Fibroblast of gingiva (primary cell): Measurements from ENCODE around the gene EPHA7.

Experiments
- DNase-seq: peaks from one replicate; pipeline ENCODE4 v3.0.0-alpha.2; 2011; ENCODE audit warnings: low read depth

Gene EPHA7

DNA sequence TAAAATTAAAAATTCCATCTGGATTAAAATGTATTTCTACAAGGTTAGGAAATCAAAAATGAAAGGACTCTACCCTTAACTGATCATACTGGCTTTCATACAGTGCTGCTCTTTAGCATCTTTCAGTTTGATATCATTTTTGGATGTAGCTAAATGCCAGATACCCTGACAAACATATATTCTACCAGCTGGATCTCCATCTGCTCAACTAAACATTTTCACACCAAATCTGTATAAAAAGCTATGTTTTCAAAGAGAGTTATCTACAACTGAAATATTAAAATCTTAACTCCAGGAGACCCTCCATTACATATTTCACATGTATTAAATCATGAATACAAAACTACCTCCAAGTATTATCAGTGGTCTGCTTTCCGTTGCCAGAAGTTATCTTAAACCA lies 95.7 kb downstream of the EPHA7 start:
- DNase-seq, result no peak

DNA sequence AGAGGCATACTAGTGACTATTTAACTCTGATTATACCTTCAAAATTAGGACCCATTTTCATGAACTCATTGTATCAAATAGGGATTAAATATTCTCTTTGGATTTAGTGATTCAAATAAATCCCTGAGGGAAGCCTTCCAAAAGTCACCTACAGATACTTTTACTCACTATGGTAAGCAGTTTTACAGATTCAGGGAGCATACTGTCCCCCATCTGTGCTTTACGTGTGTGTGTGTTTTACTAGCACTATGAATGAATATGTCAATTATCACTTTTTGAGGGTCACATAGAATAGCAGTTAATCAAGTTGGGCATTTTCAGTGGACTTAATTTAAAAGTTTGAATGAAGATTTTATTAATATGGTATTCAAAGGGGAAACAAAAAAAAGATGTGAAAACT lies 96.7 kb downstream of the EPHA7 start:
- no peak for DNase-seq

DNA sequence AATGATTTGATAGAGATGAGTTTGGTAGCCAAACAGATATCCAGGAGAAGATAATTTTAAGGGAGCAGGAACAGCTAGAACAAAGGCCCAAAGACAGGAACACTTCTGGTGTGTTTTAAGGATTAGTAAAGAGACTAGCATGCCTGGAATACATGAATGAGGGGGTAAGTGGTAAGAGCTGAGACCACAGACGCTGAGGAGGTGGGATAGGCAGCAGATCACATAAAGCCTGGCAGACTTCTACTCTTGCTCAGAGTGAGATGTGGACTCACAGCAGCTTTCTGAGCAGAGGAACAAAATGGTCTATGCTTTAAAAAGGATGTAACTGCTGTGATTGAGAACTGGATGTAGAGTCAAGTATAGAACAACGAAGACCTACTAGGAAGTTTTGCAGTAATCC lies 100.1 kb downstream of the EPHA7 start:
- DNase-seq, result no peak

DNA sequence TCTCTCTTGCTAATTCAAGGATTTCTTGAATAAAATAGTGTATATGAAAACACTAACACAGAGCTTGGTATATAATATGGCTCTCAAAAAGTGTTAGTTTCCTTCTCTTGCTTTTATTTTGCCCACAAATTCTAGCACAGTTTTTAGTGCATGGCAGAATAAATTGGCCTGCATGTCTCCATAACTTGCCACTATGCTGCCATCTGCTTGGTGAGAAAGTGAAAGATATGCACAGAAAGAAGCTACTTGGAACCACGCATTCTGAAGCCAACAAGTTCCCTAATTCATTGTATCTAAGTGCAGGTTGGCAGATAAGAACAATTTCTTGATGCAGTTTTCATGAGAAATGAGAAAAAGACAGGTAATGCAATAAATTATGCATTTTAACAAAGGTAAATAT lies 101.2 kb downstream of the EPHA7 start:
- DNase-seq, result no peak

DNA sequence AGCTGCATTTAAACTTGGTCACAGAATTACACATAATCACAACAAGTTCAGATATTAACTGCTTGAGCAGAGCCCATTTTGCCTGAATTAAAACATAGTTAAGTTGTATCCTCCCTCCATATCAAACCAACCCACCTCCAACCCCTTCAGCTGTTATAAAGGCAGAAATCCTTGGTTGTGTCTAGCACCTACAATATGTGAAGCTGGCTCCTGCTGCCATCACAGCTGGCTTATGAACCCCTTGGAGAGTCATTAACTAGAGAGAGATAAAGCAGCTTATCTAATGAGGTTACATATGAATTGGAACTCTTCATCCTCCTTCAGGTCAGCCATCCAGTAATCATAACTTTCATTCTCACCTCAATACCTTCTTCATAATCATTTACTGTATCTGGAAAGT lies 101.8 kb downstream of the EPHA7 start:
- no peak for DNase-seq

DNA sequence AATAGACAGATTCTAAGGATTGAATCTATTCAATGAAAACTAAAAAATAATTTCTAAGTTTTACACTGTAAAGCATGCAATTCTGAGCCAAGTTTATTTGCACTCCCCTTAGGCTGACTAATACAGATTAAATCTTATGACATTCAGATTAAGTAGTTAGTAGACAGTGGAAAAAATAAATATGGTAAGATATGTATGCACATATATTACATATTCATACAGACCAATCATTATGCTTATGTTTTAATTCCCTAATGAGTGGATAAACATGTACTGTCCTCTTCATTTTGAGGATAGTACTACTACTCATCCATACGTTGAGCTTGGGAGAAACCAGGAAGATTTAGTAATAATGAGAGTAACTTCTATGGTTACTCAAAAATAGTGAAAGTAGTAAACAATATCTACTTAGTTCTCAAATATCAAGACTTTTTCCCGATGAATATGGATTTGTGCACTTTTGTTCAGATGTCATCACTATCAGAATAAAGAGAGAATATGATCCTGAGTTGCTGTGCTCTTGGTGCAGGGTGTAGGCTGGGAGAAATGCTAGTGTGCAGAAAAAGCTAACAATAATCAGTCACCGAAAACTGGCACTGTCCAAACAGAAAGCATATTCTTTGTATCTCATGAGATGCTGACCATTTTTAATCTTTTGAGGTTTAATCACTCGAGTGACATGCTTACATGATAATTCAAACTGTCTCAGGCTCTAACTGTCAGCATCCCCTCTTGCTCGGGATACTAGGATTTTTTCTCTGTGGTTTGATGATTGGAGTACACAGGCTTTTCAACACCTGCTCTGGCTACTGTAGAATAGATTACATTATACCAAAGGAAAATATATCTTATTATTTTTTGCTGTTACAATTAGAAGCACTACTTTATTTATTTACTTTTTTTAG lies 111.6 kb downstream of the EPHA7 start:
- no peak for DNase-seq

DNA sequence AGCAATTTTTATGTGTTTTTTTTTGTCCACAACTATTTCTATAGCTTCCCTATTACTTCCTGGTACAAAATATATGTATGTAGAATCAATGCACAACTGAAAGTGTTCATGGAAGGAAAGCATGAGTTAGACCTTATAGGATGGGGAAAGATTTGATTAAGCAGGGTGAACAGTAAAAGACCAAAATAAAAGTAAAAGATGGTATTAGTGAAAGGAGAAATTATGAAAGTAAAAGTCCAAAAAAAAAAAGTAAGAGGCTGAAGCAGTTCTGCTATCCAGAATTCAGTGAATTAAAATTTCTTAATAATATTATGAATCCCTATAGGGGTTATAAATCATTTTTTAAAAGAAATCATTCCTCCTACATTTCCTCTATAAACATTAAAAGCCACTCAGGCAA lies 114.3 kb downstream of the EPHA7 start:
- DNase-seq, result no peak

DNA sequence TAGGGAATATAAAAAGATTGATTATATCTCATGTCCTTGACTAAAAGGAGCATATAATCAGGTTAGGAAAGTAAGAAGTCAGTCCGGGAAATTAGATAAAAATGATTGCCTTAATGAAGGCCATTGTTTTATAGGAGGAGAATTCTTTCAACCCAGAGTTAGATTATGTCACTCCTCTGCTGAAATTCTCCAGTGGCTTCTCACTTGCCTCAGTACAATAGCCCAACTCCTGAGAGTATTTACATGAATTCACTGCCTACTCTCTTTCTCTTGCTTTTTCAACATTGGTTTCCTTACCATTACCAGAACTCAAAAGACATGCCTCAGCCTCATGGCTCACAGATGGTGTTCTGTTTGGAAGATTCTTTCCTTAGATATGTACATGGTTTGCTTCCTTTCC lies 114.9 kb downstream of the EPHA7 start:
- no peak for DNase-seq

DNA sequence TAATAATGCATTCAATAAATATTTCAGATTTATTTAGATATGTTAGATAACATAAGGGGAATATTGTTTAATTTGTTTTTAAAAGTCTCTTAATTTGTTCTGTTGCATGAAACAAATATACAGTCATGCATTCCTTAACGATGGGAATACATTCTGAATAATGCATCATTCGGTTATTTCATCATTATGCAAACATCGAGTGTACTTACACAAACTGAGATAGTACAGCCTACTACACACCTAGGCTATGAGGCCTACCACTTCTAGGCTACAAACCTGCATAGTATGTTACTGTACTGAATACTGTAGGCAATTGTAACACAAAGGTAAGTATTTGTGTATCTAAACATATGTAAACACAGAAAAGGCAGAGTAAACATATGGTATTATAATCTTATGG lies 118.7 kb downstream of the EPHA7 start:
- DNase-seq, result no peak

DNA sequence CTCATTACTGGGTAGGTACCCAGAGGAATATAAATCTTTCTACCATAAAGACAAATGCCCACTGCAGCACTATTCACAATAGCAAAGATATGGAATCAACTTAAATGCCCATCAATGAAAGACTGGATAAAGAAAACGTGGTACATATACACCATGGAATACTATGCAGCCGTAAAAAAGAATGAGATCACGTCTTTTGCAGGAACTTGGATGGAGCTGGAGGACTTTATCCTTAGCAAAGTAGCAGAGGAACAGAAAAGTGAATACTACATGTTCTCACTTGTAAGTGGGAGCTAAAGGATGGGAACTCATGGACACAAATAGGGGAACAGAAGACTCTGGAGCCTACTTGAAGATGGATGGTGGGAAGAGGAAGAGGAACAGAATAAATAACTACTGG lies 119.7 kb downstream of the EPHA7 start:
- DNase-seq, result no peak

DNA sequence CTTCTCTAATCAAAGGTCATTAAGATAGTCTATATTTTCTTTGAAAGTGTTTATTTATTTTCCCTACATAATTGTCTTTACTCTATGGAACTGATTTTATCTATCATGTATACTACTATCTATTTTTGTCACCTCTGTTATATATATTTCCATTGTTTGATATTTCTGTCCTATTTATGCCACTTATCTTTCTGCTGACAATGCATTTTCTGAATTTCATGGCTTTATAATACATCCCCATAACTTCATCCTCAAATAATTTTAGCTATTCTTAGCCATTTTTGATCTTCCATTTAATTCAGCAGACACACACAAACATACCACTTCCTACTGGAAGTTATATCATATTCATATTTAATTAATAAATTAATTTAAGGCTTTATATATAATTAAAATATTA lies 123.7 kb downstream of the EPHA7 start:
- no peak for DNase-seq

DNA sequence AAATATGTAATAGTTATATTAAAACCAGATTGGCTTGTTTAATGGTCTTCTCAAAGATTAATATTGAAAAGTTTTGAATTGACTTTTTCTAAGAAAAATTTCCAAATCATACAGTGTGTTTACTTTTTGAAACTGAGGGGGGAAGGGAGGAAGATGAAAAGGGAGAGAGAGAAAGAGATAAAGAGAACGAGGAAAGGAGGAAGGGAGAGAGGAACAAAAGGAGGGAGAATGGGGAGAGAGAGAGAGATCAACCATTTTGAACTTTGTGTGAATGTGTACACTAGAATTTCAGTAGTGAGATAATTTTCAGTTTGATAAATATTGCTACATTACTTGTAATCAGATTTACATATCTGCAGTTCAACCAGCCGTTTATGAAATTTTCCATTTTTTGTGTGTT lies 124.5 kb downstream of the EPHA7 start:
- DNase-seq, result no peak

DNA sequence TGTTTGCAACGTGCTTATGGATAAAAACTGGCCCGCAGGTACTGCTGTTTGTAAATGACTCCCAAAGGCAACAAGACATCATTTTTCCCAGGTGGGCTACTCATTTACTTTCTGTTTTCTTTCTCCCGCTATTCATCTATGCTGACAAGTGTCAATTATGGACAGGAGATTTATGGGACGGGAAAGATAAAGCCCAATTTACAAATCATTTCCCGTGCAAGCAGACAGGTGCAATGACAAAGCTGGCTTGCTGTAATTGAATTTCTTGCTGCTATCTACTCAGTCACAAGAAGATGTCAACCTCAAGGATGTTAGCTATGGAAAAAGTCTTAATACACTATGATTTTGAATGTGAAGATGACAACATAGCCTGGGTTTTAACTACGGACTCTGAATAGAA lies 125.5 kb downstream of the EPHA7 start:
- no peak for DNase-seq

DNA sequence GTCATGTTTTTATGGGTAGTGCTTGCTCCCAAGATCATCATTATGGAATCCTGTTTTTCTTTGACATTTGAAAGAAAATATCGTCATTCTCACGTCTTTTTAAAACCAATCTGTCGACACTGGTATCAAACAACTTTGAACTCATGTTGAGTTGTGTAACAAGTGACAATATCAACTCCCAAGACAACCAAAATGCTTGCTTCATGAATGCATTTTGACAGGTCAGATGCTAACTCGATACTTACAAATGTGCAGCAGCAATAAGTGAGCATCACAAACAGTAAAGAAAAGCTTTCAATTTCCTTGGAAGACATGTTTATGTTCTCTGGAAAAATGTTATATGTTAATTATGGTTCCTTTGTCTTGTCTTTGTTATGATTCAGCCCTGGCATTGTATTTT lies 125.9 kb downstream of the EPHA7 start:
- DNase-seq, result no peak

DNA sequence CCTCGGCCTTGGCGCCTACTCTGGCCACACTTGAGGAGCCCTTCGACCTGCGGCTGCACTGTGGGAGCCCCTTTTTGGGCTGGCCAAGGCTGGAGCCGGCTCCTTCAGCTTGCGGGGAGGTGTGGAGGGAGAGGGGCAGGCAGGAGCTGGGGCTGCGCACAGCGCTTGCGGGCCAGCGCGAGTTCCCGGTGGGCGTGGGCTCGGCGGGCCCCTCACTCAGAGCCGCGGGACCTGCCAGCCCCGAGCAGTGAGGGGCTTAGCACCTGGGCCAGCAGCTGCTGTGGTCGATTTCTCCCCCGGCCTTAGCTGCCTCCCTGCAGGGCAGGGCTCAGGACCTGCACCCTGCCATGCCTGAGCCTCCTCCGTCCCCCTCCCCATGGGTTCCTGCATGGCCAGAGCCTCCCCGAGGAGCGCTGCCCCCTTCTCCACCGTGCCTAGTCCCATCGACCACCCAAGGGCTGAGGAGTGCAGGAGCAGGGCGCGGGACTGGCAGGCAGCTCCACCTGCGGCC lies 136.8 kb downstream of the EPHA7 start:
- no peak for DNase-seq

DNA sequence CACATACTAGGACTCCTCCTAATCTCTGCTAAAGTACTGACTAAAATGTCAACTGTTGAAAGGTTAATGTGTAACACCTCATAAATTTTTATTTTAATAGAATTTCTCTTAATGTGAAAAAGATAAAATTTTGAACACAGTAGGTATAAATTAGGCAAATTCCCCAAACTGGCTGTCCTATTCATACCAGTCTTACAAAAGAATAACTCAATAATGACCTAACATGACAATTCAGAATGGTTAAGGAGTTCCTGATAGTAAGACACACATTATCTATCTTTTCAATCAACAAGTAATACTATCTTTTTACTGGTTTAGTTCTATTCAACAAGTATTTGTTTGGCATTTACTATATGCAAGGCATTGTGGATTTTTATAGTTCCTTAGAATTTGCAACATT lies 141.1 kb downstream of the EPHA7 start:
- DNase-seq, result no peak

DNA sequence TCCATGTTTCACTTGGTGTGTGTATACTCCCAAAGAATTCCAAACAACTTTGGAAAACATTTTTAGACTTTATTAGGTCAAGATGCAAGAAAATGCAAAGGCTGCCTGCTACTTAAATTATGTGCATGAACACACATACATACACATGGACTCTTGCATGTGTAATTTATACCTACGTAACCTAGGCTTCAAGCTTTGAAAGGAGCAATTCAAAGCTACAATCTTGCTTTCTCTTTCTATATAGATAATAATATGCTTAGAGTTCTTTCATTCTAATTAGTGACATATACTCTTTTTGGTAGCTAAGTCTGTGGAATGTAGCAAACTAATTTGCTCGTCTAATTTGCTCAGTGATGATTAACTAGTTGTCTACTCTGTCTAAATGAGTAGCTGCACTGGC lies 146.5 kb downstream of the EPHA7 start:
- DNase-seq, result no peak

DNA sequence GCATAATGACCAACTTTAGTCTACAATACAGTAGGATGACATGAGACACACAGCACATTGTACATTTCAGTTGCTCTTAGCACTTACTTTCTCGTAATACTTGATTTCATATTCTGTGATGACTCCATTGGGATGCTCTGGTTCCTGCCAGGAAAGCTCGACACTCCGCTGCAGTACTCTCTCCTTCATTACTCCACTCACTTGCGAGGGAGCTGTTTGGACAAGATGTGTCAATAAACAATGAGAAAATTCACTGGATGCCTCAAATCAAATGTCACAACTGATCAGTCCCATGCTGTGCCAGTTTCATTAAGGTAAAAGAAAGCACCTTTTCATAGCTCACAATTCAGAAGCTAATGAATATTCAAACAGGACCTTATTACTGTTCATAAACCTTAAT lies 147.1 kb downstream of the EPHA7 start:
- no peak for DNase-seq

DNA sequence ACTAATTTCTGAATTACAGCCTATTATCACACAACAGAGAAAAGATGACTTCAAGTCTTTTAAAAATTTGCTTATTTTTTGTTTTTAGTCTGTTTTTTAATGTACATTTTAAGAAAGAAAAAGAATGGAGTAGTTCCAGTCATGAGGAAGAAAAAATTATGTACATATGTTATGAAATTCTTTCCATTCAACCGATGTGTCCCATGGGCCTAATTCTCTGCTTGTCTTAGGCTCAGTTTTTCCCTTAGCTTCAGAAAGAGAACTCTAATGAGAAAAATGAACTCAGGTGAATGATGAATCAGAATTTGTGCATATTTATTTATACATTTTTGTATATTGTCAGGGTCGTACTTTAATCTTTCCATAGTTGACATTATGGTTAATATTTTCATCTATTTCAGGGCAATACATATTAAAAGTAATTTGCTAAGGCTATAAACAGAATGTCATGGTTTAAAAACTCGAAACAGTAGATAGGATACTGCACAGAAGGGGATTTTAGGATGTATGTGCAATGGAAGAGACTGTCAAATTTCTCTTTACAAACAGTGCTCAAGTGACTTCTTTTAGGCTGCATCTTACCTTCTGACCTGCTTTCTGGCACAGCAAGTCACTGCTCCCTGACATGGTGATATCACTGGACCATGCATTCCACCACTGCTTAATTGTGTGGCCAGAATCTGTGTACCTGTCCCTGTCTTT lies 153.1 kb downstream of the EPHA7 start:
- no peak for DNase-seq

DNA sequence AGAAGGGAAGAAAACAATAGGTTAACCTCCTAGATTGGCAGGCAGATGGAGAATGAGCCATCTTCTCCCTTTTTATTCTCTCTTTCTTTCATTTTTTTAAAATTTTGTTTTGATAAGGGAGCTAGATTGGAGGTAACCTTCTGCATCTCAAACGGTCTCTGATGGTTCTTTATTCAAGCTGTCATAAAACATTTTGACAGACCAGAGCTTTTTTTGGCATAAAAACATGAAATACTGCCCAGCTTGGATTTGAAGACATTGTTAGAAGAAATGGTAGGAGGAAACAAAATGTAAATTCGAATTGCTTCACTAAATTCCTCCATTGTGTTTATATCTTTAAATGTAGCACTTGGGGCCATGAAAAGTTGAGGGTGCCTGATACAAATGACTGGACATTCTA lies 158.5 kb downstream of the EPHA7 start:
- no peak for DNase-seq

DNA sequence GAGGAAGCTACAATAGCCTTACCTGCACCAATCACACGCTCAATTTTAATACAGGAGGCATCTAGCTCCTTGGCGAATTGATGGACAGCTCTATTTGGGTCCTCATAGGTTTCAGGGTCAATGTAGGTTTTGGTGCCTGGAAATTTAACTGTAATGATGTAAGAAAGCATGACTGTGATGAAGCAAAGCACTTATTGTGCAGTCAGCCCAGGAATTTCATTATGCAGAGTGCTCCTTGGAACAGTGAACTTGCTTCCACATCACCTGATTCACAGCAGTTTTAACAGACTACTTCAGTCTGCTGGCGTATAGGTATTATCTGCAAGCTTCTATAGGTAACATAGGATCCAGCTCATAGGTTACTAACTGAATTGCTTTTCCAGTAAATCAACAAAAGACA lies 160.0 kb downstream of the EPHA7 start:
- no peak for DNase-seq

DNA sequence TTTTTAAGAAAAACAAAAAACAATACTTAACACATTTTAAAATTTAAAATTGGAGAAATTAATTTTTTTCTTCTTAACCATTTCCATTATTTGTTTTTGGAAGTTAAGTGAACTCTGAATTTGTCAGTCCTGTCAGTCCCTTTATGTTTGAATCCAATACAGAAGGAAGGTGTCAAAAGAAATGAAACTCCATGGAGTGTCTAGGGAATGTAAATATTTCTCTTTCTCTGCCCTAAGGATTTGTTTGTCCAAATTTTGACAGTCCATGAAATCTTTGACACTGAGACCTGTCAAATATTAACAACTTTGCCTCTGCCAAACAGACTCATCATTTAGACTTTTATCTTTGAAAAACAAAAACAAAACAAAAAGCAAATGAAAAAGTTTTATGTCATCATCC lies 166.4 kb downstream of the EPHA7 start:
- DNase-seq, result no peak

DNA sequence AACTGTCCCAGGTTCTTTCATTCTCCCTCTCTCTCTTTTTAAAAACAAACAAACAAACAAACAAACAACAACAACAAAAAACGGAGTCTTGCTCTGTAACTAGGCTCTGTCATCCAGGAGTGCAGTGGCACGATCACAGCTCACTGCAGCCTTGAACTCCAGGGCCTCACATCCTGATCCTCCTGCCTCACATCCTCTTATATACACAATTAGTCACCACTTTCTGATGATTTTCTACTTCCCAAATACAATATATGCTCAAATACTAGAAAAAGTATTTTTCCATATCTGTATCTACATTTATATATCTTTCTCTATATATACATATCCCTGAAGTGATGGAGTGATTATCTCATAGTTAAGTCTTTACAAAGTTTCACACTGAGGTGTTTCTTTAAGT lies 170.7 kb downstream of the EPHA7 start:
- DNase-seq, result no peak
